SK-N-MC (cell line): ENCODE data around the gene NOP10.

ENCODE experiments used
- DNase-seq: peaks from one replicate; pipeline ENCODE4 v3.0.0-alpha.2; 2011; ENCODE audit warnings: low read depth, low spot score
- H3K27ac ChIP-seq: fragments of 200-600 bp; sonication (generic); 2 replicates; pipeline ENCODE4 v1.5.1; 2016; ENCODE audit warnings: mixed run types
- H3K36me3 ChIP-seq: fragments of 200-600 bp; sonication (generic); 2 replicates; pipeline ENCODE4 v1.6.1; 2017; ENCODE audit warnings: antibody characterized with exemption, low read length, mixed read lengths; ENCODE audit not compliant: insufficient read depth
- H3K4me3 ChIP-seq: fragments of 200-600 bp; sonication (generic); 2 replicates; pipeline ENCODE4 v1.5.1; 2016
- H3K9ac ChIP-seq: fragments of 200-600 bp; sonication (generic); 2 replicates; pipeline ENCODE4 v1.8.0; 2017; ENCODE audit warnings: mixed run types, mixed read lengths; ENCODE audit not compliant: insufficient read length
- H3K9me3 ChIP-seq: fragments of 200-600 bp; sonication (generic); 2 replicates; pipeline ENCODE4 v1.6.1; 2017; ENCODE audit warnings: low read depth, mild to moderate bottlenecking, antibody characterized with exemption, low read length, moderate library complexity, mixed read lengths
- EZH2 ChIP-seq: fragments of 200-600 bp; sonication (generic); IDR thresholded peaks from one replicate; pipeline ENCODE4 v1.6.1; 2017; ENCODE audit warnings: antibody characterized with exemption
- FOXP2 ChIP-seq: optimal IDR thresholded peaks from 2 replicates; pipeline ENCODE3; 2011; ENCODE audit warnings: mild to moderate bottlenecking, moderate library complexity; ENCODE audit not compliant: insufficient read depth; ENCODE audit errors: extremely low read length, control extremely low read depth
- POLR2AphosphoS5 ChIP-seq: IDR thresholded peaks from 2 replicates; pipeline ENCODE4 v1.6.1; 2012; ENCODE audit warnings: mild to moderate bottlenecking, low read depth, low read length, borderline replicate concordance

NOP10 gene

GRCh38 chr15:34336991-34337556 is 5.9 kb downstream of the NOP10 start:
- DNase-seq, result no peak
- H3K4me3 ChIP-seq, result peak overlapping the region; percentile 88
- H3K9ac ChIP-seq, result peak overlapping the region; percentile 69
- H3K9me3 ChIP-seq, result no peaks in the 10 kb centered on the region
- H3K36me3 ChIP-seq, result peaks cover 31% of the 10 kb centered on the region
- TF ChIP-seq EZH2 (no peak), FOXP2 (no peak), POLR2AphosphoS5 (no peak)
- no peak overlapping the region for H3K27ac ChIP-seq

- Histone ChIP-seq H3K9me3 (no peaks in the 10 kb centered on the region), H3K27ac (no peak overlapping the region), H3K36me3 (peaks cover 26% of the 10 kb centered on the region), H3K4me3 (no peak overlapping the region), H3K9ac (no peak overlapping the region)
- no peak for DNase-seq
- TF ChIP-seq FOXP2, result no peak
- TF ChIP-seq EZH2, result no peak
These were observed 6.5 kb downstream of the NOP10 start for GRCh38 chr15:34336231-34336990.

DNA sequence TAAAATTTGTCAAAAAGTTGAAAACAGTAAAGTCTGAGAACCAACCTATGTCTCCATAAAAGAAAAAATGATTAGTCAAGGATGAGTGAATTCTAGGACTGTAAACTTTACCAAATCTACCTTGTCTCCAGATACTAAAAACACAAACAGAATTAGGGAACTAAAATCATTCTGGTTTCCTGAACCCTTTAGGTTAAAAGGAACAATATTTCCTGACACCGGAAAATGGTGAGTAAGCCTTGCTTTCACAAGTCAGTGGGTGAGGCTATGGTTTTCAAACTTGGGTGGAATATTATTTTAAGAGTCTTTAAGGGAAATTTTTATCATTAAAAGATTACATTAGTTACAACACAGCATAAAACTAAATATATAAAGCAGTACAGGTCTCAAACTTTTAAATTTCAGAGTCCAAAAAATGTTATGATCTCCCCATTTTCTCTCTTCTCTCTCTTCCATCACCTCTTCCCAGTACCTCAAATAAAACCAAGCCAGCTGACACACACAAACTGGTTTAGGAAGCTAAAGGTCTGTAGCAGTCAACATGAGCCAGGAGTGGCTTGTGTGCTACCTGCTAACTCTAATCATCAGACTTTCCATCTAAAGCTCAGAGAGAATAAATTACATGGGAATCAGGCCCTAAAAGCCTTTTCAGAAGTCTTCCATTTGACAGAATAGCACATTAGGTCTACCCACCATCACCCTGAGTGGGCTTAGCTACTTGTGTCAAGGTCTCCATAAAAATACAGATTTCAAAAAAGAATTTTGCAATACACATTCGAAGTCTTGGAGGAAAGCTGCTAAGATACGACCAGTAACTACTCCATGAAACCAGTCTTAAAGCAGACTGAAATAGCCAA is 7.5 kb downstream of the NOP10 start:
- DNase-seq, result no peak
- Histone ChIP-seq H3K4me3 (no peak overlapping the region), H3K36me3 (peaks cover 15% of the 10 kb centered on the region), H3K9ac (no peak overlapping the region), H3K9me3 (no peaks in the 10 kb centered on the region), H3K27ac (no peak overlapping the region)
- no peak for TF ChIP-seq EZH2
- no peak for TF ChIP-seq POLR2AphosphoS5
- no peak for TF ChIP-seq FOXP2

DNA sequence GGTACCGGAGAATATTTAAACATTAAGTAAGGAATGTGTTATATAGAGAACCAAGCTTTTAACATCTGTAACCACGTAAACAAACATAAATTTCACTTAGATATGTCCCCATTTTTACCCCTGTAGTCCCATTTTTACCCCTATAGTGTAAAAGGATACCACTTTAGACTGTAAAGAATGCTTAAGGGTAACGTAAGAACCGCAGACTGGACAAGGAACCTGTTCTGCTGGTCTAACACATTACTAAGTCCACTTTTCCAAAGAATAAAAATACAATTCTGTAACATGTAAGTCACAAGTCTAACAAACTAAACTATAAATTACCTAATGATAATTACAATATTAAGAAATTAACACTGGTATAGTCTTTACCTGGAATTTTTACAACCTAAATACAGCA is 8.3 kb downstream of the NOP10 start:
- TF ChIP-seq FOXP2 (no peak), EZH2 (no peak), POLR2AphosphoS5 (no peak)
- no peak for DNase-seq
- Histone ChIP-seq H3K27ac (no peak overlapping the region), H3K9me3 (no peaks in the 10 kb centered on the region), H3K4me3 (no peak overlapping the region), H3K36me3 (peaks cover 8% of the 10 kb centered on the region), H3K9ac (no peak overlapping the region)

DNA sequence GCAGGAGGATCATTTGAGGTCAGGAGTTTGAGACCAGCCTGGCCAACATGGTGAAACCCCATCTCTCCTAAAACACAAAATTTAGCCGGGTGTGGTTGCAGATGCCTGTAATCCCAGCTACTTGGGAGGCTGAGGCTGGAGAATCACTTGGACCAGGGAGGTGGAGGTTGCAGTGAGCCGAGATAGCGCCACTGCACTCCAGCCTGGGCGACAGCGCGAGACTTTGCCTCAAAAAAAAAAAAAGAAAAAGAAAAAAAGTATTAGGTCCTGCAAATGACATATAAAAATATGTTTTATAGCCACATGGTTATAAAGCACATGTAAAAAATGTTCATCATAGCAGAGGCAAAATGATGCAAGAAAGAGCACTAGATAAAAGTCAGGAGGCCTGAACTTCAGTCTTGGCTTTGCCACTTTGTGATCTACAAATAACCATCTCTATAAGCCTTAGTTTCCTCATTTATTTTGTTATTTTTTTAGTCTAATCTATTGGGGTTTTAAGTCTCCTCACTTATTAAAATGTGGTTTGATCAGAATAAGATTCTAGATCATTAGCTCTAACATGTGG is 10.3 kb downstream of the NOP10 start:
- Histone ChIP-seq H3K27ac (no peak overlapping the region), H3K9ac (no peak overlapping the region)

GRCh38 chr15:34331809-34332208 is 11.1 kb downstream of the NOP10 start:
- no peak overlapping the region for H3K27ac ChIP-seq
- H3K36me3 ChIP-seq, result no peaks in the 10 kb centered on the region
- no peak overlapping the region for H3K4me3 ChIP-seq
- H3K9ac ChIP-seq, result no peak overlapping the region
- no peaks in the 10 kb centered on the region for H3K9me3 ChIP-seq
- TF ChIP-seq EZH2 (no peak), POLR2AphosphoS5 (no peak), FOXP2 (no peak)
- no peak for DNase-seq

More for the DNA sequence above, 10.3 kb downstream of the NOP10 start:
- TF ChIP-seq FOXP2 (no peak), POLR2AphosphoS5 (no peak), EZH2 (no peak)
- no peaks in the 10 kb centered on the region for H3K36me3 ChIP-seq
- H3K9me3 ChIP-seq, result no peaks in the 10 kb centered on the region
- DNase-seq, result no peak
- H3K4me3 ChIP-seq, result no peak overlapping the region

DNA sequence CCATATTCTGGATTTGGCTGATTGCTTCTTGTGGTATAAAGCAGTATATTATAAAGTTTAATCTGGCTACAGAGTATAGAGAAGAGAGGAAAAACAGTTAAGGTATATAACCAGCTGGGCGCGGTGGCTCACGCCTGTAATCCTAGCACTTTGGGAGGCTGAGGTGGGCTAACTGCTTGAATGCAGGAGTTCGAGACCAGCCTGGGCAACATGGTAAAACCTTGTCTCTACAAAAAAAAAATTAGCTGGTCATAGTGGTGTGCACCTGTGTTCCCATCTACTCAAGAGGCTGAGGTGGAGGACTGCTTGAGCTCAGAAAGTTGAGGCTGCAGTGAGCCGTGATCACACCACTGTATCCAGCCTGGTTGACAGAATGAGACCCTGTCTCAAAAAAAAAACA is 12.7 kb downstream of the NOP10 start:
- no peak overlapping the region for H3K27ac ChIP-seq
- no peak for DNase-seq
- no peak overlapping the region for H3K9ac ChIP-seq
- TF ChIP-seq FOXP2 (no peak), EZH2 (no peak), POLR2AphosphoS5 (no peak)
- H3K36me3 ChIP-seq, result no peaks in the 10 kb centered on the region
- H3K4me3 ChIP-seq, result no peak overlapping the region
- H3K9me3 ChIP-seq, result no peaks in the 10 kb centered on the region

- no peak for TF ChIP-seq FOXP2
- TF ChIP-seq POLR2AphosphoS5, result no peak
- no peak for TF ChIP-seq EZH2
- no peaks in the 10 kb centered on the region for H3K9me3 ChIP-seq
- DNase-seq, result no peak
- H3K4me3 ChIP-seq, result no peak overlapping the region
- H3K27ac ChIP-seq, result no peak overlapping the region
- no peaks in the 10 kb centered on the region for H3K36me3 ChIP-seq
- no peak overlapping the region for H3K9ac ChIP-seq
These were observed 13.9 kb downstream of the NOP10 start for GRCh38 chr15:34329006-34329405.
